ENCODE data around the gene PAFAH1B2.
"Not testable (repeated sequence)": the region's sequence is repeated elsewhere in the genome, so short reads cannot be mapped to it uniquely, and the experiment has no call there.

Gene PAFAH1B2

DNA sequence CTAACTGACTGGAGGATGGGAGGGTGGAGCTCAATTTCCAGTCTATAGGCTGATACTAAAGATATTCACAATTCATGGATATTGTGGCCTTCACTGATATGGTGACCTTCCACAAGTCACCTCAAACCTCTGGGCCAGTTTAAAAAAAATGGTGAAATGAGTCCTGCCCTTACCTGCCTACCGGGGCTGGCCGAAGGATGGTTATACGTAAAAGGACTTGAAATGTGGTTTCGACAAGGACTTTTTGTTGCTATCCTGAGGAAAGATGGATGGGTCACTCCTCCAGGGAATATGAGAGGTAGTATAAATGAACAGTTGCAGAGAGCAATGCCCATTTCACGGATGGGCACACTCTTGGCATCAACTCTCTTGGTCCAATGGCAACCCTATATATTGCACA lies 63.4 kb downstream of the PAFAH1B2 start:
- H3K9me2 ChIP-seq (replicated peaks; ENCODE audit: control insufficient read depth, low read length); H3K27ac ChIP-seq (ENCODE audit: low read depth, low read length); H3K4me1 ChIP-seq (ENCODE audit: control insufficient read depth, low read length); H3K27me3 ChIP-seq (ENCODE audit: control insufficient read depth, low read length); H3K79me2 ChIP-seq (ENCODE audit: control insufficient read depth, low read length); H3K4me2 ChIP-seq (ENCODE audit: low read length); H3K9me3 ChIP-seq (ENCODE audit: control insufficient read depth, insufficient read depth, low read length); H3K36me3 ChIP-seq (ENCODE audit: control insufficient read depth, low read length); H4K20me1 ChIP-seq (ENCODE audit: control insufficient read depth, insufficient read depth, low read depth, low read length); H3F3A ChIP-seq (ENCODE audit: control insufficient read depth, insufficient read depth); H3K4me3 ChIP-seq (ENCODE audit: low read length): not testable (repeated sequence)

DNA sequence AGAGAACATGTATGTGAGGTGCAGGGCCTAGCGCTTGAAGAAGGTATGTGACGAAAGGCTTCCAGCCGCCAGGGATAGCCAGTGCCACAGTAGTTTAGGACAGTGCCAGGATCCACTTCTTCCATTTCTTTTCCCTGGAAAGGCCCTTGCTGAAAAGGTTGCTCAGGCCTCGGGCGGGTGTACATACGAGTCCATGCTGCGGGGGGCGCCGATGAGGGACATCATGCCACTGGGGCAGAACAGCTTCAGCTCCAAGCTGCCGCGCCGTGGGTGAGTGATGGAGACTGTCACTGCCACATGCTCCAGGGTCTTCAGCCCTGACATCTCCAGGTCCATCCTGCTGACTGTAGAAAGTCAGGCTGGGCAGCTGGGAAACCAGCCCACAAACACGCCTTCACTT lies 64.6 kb downstream of the PAFAH1B2 start:
- not testable (repeated sequence) for H3K9me2 ChIP-seq (replicated peaks; ENCODE audit: control insufficient read depth, low read length)

DNA sequence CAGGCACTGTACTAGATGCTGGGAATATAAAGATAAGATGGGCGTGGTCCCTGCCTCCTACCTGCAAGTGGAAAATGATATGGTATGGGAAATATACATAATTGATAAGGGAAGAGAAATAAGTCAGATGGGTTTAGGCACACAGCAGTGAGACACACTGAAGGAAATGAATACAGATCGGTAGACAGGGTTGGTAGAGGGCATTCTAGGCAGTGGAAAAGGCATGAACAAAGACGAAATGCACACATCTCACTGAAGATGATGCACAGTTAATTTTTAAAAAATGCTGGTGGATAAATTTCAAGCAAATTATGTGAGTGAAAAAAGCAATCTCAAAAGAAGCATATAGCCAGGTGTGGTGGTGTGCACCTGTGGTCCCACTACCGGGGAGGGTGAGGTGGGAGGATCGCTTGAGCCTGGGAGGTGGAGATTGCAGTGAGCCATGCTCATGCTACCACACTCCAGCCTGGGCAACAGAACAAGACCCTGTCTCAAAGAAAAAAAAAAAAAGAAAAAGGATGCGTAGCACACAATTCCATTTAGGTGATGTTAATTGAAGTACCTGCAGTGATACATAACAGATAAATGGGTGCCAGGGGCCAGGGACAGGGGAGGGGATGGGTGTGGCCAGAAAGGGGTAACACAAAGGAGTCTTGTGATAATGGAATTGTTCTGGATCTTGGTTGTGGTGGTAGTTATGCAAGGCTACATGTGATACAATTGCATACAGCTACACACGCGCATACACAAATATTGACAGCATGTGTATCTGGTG lies 65.5 kb downstream of the PAFAH1B2 start:
- not testable (repeated sequence) for H3K4me2 ChIP-seq (ENCODE audit: low read length); H3K4me1 ChIP-seq (ENCODE audit: control insufficient read depth, low read length); H3K79me2 ChIP-seq (ENCODE audit: control insufficient read depth, low read length); H3K9me3 ChIP-seq (ENCODE audit: control insufficient read depth, insufficient read depth, low read length); H3K4me3 ChIP-seq (ENCODE audit: low read length); H4K20me1 ChIP-seq (ENCODE audit: control insufficient read depth, insufficient read depth, low read depth, low read length); H3K27ac ChIP-seq (ENCODE audit: low read depth, low read length); H3K27me3 ChIP-seq (ENCODE audit: control insufficient read depth, low read length); H3F3A ChIP-seq (ENCODE audit: control insufficient read depth, insufficient read depth); H3K9me2 ChIP-seq (replicated peaks; ENCODE audit: control insufficient read depth, low read length)
- H3K36me3 ChIP-seq (ENCODE audit: control insufficient read depth, low read length), result peaks cover 16% of the 10 kb centered on the region

More for the DNA sequence above, 64.6 kb downstream of the PAFAH1B2 start:
- not testable (repeated sequence) for H3K9me3 ChIP-seq (ENCODE audit: control insufficient read depth, insufficient read depth, low read length); H3F3A ChIP-seq (ENCODE audit: control insufficient read depth, insufficient read depth); H4K20me1 ChIP-seq (ENCODE audit: control insufficient read depth, insufficient read depth, low read depth, low read length); H3K4me3 ChIP-seq (ENCODE audit: low read length); H3K4me1 ChIP-seq (ENCODE audit: control insufficient read depth, low read length); H3K27me3 ChIP-seq (ENCODE audit: control insufficient read depth, low read length); H3K4me2 ChIP-seq (ENCODE audit: low read length); H3K79me2 ChIP-seq (ENCODE audit: control insufficient read depth, low read length); H3K27ac ChIP-seq (ENCODE audit: low read depth, low read length)
- H3K36me3 ChIP-seq (ENCODE audit: control insufficient read depth, low read length), result peaks cover 10% of the 10 kb centered on the region

DNA sequence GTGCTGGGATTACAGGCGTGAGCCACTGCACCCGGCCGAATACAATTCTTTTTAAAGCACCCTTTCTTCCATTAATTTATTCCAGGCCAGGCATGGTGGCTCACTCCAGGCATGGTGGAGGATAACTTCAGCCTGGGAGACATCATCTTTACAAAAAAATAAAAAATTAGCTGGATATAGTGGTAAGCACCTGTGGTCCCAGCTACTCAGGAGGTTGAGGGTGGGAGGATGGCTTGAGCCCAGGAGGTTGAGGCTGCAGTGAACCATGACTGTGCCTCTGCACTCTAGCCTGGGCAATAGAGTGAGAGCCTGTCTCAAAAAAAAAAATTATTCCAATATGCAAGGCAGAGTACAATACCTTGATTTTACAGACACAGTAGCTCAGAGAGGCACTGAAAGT lies 66.5 kb downstream of the PAFAH1B2 start:
- Histone ChIP-seq H3K4me2 (ENCODE audit: low read length) (no peak overlapping the region), H3F3A (ENCODE audit: control insufficient read depth, insufficient read depth) (no peaks in the 10 kb centered on the region), H3K4me1 (ENCODE audit: control insufficient read depth, low read length) (no peaks in the 10 kb centered on the region), H3K36me3 (ENCODE audit: control insufficient read depth, low read length) (peaks cover 15% of the 10 kb centered on the region), H3K9me3 (ENCODE audit: control insufficient read depth, insufficient read depth, low read length) (no peaks in the 10 kb centered on the region), H3K27ac (ENCODE audit: low read depth, low read length) (no peak overlapping the region), H3K4me3 (ENCODE audit: low read length) (no peak overlapping the region), H3K27me3 (ENCODE audit: control insufficient read depth, low read length) (no peaks in the 10 kb centered on the region), H3K9me2 (replicated peaks; ENCODE audit: control insufficient read depth, low read length) (no peaks in the 10 kb centered on the region), H3K79me2 (ENCODE audit: control insufficient read depth, low read length) (no peaks in the 10 kb centered on the region), H4K20me1 (ENCODE audit: control insufficient read depth, insufficient read depth, low read depth, low read length) (no peaks in the 10 kb centered on the region)
- TF ChIP-seq EZH2phosphoT487 (IDR thresholded peaks at IDR 0.05; ENCODE audit: borderline replicate concordance, low read length), result no peak
- TF ChIP-seq, protein P1, sequence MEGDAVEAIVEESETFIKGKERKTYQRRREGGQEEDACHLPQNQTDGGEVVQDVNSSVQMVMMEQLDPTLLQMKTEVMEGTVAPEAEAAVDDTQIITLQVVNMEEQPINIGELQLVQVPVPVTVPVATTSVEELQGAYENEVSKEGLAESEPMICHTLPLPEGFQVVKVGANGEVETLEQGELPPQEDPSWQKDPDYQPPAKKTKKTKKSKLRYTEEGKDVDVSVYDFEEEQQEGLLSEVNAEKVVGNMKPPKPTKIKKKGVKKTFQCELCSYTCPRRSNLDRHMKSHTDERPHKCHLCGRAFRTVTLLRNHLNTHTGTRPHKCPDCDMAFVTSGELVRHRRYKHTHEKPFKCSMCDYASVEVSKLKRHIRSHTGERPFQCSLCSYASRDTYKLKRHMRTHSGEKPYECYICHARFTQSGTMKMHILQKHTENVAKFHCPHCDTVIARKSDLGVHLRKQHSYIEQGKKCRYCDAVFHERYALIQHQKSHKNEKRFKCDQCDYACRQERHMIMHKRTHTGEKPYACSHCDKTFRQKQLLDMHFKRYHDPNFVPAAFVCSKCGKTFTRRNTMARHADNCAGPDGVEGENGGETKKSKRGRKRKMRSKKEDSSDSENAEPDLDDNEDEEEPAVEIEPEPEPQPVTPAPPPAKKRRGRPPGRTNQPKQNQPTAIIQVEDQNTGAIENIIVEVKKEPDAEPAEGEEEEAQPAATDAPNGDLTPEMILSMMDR (IDR thresholded peaks at IDR 0.05; ENCODE audit: low read depth, low read length, poor library complexity, severe bottlenecking), result no peak

DNA sequence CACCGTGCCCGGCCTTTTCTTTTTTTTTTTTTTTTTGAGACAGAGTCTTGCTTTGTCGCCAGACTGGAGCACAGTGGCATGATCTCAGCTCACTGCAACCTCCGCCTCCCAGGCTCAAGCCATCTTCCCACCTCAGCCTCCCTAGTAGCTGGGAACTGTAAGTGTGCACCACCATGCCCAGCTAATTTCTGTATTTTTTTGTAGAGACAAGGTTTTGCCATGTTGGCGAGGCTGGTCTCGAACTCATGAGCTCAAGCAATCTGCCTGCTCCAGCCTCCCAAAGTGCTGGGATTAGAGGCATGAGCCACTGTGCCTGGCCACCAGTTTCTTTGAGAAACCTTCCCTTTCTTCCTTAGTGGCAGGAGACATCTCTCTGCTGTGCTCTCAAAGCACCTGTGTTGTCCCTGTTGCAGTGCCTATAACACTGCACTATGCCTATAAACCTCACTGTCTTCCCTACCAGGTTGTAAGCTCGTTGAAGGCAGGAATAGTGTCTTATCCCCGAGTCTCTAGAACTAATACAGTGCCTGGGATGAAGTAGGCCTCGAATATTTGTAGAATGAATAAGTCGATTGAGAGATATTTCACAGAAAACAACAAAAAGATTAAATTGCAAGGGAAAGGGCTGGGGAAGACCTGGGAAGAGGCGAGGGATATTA lies 68.7 kb downstream of the PAFAH1B2 start:
- TF ChIP-seq EZH2phosphoT487 (IDR thresholded peaks at IDR 0.05; ENCODE audit: borderline replicate concordance, low read length), result no peak
- TF ChIP-seq, protein P1 (IDR thresholded peaks at IDR 0.05; ENCODE audit: low read depth, low read length, poor library complexity, severe bottlenecking), result no peak
- no peak overlapping the region for H3K4me2 ChIP-seq (ENCODE audit: low read length)
- H3K79me2 ChIP-seq (ENCODE audit: control insufficient read depth, low read length), result no peaks in the 10 kb centered on the region
- H3K9me2 ChIP-seq (replicated peaks; ENCODE audit: control insufficient read depth, low read length), result no peaks in the 10 kb centered on the region
- no peaks in the 10 kb centered on the region for H3K9me3 ChIP-seq (ENCODE audit: control insufficient read depth, insufficient read depth, low read length)
- no peak overlapping the region for H3K4me3 ChIP-seq (ENCODE audit: low read length)
- H3F3A ChIP-seq (ENCODE audit: control insufficient read depth, insufficient read depth), result no peaks in the 10 kb centered on the region
- no peaks in the 10 kb centered on the region for H3K4me1 ChIP-seq (ENCODE audit: control insufficient read depth, low read length)
- no peaks in the 10 kb centered on the region for H4K20me1 ChIP-seq (ENCODE audit: control insufficient read depth, insufficient read depth, low read depth, low read length)
- no peaks in the 10 kb centered on the region for H3K27me3 ChIP-seq (ENCODE audit: control insufficient read depth, low read length)
- H3K27ac ChIP-seq (ENCODE audit: low read depth, low read length), result no peak overlapping the region
- H3K36me3 ChIP-seq (ENCODE audit: control insufficient read depth, low read length), result peaks cover 29% of the 10 kb centered on the region
